A172 (cell line): ENCODE results near the gene NSUN5. TPM values are rescaled to one million over a fixed set of nuclear protein-coding genes. Genes with fewer than 3 reads are reported as not detected.
A peak's percentile ranks its signal among the peaks of the same experiment; 100 is the strongest.
"Not testable (repeated sequence)": the region's sequence is repeated elsewhere in the genome, so short reads cannot be mapped to it uniquely, and the experiment has no call there.

Experiments used
- DNase-seq: peaks from one replicate; pipeline ENCODE4 v3.0.0-alpha.2; 2015; ENCODE audit warnings: low spot score
- total RNA-seq: library from RNA; depleted of rRNA; stranded (reverse); fragments of >200 nt; shearing (Covaris generic); gene quantifications from 2 replicates; pipeline ENCODE4 v1.2.3, GENCODE V29; 2014; rRNA removed

The NSUN5 gene
- 9.4 and 11.6 TPM in 2 replicates for total RNA-seq

DNA sequence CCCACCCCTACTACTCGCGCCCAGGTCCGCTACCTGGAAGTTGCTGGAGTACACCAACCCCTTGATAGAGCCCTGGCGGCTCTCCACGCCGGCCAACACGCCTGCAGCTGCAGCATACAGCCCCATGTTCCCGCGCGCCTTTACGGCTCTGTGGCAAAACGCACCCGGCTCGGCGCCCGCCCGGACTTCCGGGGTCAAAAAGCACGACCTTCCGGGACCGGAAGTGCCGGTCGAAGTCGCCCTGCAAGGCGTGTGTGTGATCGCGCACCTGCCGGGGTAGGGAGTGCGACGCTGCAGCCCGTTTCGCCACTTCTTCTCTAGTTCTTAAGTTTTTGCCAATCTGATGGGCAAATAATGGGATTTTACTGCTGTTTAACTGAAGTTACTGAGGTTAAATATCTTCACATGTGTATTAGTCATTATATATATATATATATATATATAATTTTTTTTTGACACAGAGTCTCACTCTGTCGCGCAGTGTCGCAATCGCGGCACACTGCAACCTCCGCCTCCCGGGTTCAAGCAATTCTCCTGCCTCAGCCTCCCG is at the start of gene NSUN5:
TSS of gene NSUN5 (minus strand) at position 162 of the 550 bp plus-strand sequence. CDS start at position 126, 36 bp downstream.
- no peak for DNase-seq

DNA sequence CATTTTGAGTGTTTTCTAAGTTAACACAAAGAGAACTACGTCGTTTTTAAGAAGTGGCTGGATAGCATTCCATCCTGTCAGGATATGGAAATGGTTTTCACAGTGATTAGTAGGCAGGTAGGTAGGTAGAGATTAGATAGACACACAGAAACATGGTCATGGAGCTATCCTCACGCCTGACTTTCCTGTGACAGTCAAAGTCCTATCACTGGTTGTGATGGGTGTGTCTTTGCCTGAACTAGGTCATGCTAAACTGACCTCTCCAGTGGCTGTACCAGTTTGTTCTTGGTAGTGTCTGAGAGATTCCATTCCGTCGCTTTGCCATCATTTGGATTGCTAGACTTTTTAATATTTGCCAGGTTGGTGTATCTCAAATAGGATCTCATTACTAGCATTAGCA is 47.5 kb upstream of the NSUN5 start:
- DNase-seq, result no peak

DNA sequence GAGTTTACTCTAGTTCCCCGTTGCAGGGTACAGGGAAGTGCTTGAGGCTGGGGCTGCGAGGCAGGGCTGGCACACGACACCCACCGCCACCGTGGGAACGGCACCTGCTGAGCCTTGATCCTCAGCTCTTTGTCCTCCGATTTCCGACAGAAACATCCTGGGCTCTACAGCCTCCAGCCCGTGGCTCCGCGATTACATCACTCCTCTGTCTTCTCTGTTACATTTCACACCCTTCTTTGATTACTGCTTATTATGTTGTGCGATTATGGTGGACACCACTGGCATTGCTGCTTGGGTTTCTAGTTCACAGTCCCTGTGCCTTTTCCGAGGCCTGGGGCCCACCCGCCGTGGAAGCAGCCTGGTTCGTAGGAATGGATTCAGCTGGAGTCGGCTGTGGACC is 46.2 kb upstream of the NSUN5 start:
- no peak for DNase-seq

DNA sequence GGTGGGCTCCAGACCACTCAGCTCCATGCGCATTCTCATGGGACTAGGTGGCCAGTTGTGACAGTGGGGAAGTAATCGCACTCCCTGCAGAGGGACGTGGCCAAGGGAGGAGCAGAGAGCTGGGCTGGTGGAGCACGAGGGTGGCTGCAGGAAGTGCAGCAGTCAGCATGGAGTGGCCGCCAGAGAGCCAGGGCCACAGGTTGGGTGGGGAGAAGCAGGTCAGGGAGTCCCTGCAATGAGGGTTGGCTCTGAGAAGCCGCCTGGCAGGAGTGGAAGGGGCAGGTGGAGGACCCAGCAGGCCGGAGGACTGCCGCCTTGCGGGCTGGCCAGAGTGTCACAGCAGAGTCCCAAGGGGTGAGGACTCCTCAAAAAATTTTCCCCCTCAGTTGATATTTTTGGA is 45.6 kb upstream of the NSUN5 start:
- DNase-seq, result no peak

DNA sequence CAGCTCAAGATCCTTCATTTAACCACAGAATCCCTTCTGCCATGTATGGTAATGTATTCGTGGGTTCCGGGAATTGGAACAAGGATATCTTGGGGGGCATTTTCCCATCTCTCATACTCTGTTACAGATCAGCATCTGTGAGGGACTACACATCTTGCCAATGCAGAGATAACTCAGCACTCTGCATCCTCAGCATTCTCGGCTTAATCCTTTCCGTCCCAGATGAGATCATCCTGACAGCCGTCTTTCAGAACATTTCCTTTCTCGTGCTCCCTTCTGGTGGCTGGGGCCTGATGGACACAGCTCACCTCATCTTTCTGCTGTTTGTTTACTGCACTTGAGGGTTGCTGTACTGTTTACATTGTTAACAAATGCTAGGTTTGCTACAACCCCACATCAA is 44.6 kb upstream of the NSUN5 start:
- DNase-seq, result no peak

DNA sequence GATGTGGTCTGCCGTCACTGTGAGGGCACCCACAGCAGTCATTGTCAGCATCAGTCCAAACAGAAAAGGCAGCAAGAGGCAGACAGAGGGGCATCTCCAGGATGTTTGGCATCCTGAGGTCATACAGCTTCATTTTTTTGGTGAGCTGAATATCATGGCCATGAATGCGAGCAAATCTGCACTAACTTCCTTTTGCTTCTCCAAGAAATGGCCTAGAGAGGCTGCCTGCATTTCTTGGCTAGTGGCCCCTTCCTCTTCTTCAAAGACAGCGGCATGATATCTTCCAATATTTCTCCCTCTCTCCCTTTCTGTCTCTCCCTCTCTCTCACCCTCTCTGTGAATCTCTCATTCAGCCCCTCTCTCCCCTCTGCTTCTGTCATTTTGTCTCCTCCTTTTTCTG is 44.2 kb upstream of the NSUN5 start:
- no peak for DNase-seq

DNA sequence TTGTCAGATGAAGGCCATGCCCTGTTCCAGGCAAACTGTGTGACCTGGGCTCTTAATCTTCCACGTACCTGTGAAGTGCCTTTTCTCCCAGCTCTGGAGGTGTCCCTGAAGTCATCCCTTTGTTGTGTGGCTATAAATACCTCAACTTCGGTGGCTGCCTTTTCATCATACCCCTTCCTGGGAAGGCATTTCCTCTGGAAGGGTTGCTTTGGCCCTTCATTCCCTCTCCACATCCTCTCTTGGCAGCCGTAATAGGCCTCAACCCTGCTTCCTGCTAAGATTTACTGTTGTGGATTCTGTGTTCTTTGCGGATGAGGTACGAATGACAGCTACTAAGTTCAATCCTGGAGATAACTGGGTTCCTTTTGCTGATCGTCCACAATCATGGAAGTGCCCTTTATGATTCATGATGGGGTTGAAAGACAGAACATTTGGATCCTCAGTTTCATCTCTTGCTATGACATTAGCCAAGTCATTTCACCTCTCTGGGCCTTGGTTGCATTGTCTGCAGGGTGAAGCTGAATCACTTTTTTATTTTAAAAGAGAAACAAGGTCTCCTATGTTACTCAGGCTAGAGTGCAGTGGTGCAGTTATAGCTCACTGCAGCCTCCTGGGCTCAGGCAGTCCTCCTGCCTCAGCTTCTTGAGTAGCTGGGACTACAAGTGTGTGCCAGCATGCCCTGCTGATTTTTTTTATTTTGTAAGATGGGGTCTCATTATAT is 43.0 kb upstream of the NSUN5 start:
- peak; percentile 44 for DNase-seq

DNA sequence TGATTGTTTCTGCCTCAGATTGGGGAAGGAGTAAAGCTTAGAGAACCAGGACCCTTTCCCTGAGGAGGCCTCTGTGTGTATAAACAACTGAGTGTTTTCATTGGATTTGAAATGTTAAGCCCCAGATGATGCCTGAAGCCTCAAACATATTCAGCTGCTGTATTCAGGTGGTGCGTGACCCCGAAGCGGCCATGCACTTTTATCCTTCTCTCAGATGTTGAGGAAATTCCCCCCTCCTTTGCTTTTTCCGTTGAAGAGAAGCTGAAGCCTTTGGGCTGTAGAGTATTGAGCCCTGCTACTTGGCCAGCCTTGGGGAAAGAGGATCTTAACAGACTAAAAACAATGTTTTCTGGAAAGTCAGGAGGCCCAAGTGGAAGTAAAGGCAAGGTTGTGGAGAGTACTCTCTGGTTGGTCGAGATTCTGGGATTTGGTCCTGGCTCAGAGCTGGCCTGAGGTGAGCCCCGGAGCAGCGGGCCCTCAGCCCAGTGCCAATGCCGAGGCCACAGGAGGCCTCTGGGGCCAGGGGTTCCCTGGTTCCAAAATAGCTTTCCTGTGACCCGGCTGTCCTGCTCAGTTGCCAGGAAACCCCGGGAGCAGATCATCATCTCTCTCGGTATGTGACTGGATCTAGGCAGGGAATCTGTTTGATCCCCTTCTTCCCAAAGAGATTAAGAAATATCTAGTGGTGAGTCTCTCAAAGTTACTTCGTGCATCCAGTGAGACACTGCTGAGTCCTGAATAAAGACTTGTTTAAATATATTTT is 41.9 kb upstream of the NSUN5 start:
- no peak for DNase-seq

DNA sequence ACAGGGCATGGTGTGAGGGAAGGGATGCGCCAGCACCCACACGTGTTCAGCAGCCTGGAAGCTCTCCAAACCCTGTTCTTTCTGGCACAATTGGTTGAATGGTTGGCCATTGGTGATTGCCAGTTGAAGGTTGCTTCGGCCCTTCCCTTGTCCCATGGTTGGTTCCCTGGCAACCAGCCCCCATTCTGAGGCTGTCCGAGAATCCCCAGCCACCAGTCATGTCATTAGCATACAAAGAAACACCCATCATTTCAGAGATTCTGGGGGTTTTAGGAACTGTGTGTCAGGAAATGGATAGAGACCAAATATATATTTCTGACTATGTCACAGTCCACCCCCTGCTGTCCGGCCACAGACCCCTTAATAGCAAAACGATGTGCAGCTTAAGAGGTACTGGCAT is 41.1 kb upstream of the NSUN5 start:
- no peak for DNase-seq

DNA sequence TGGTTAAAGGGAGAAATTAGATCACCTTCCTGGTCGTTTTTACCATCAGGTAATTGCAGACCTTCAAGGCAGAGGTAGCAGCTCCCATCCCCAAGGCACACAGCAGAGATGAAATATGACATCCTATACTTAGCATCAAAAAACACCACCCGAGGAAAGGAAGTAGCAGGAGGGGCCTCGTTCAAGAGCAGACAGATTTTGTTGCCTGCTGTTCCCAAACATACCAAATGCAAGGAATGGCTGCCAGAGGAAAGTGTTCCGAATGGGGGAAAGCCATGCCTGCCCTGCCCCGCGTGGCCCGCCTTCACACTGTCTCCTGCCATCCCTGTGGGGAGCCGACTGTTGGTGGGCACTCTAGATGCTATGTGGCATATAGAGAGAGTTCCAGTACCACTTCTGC is 37.3 kb upstream of the NSUN5 start:
- no peak for DNase-seq

DNA sequence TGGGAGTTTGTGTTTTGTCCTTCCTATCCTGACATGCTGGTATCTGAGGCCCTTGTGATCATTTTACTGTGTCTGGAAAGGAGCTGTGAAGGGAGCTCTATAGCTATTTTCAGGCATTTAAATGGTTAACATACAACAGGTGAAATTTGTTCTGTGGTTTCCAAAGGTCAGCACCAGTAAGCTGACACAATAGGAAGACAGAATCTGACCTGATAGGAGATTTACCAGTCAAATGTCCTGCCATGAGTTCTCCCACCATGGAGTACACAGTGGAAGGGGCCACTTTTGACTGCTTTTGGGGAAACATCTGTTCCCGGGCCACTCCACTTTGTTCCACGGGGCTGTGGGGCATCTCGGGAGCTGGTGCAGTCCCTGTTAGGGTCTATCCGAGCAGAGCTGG is 36.9 kb upstream of the NSUN5 start:
- DNase-seq, result no peak

DNA sequence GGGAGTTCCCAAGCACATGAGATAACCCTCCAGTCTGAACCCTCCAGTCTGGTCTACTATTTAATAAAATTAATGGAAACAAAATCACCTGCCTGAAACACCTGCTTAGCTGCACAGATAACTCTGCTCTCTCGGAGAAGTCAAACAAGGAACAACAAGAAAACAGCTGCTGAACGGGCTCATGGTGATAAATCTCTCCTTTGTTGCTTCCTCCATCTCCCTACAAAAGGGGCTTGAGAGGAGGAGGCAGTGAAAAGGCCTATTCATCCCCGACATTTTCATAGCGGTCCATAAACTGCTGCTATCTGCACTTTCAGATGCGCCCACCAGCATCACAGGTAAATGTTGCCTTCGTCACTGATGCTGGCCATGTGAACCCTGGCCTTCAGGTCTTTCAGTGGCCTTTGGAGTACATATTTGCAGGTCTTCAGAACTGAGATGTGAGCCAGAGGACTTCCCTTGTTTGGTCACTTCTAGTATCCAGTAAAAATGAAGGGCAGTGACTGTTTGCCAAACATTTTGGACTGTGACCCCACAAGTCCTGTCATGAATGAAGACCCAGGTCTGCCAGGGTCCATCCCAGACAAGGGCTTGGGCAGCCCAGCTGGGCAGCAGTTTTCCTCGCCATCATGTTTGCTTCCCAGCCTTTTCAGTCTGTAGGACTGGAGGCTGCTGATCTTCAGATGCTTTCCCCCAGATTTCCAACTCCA is 35.2 kb upstream of the NSUN5 start:
- DNase-seq, result no peak

DNA sequence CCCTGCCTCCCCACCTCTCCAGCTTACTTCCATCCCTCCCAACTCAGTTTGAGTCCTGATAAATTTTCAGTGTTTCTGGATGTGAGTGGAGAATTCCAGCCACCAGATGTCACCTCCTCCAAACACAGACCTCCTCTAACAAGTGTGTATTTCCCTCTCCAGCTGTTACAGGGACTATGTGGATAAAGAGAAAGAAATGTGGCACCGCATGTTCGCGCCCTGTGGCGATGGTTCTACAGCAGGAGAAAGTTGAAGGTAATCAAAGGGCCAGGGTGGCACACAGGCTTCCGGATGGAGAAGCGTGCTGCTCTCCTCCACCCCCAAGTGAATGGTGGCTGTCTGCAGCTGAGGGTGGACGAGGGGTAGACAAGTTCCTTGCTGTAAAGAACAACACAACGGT is 34.0 kb upstream of the NSUN5 start:
- peak; percentile 60 for DNase-seq

DNA sequence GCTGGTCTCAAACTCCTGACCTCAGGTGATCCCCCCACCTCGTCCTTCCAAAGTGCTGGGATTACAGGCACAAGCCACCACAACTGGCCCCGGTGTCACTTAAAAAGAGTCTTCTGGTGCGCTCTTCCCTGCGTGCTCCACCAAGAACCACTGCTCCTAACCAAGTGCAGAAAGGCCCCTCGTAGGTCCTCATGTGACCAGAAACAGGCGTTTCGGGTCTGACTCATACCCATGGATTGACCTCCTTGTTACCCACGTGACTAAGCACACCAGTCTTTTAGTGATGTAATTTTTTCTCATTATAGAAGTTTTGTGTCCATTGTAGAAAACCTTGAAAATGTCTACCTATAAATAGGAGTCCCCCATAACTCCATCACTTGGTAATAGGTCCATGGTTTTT is 33.3 kb upstream of the NSUN5 start:
- peak; percentile 90 for DNase-seq

DNA sequence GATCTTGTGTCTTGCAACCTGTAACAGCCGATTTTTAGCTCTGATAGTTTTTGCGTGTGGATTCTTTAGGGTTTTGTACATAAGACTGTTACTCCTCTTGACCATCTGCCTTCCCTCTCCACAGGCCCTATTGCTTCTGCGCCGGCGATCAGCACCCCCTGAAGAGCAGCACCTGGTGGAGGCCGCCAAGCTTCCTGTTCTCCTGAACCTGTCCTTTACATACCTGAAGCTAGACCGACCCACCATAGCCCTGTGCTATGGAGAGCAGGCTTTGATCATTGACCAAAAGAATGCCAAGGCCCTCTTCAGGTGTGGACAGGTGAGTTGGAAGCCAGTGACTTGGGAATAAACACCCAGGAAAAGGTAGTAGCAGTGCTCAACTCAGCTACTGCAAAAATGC is 31.9 kb upstream of the NSUN5 start:
- DNase-seq, result no peak

DNA sequence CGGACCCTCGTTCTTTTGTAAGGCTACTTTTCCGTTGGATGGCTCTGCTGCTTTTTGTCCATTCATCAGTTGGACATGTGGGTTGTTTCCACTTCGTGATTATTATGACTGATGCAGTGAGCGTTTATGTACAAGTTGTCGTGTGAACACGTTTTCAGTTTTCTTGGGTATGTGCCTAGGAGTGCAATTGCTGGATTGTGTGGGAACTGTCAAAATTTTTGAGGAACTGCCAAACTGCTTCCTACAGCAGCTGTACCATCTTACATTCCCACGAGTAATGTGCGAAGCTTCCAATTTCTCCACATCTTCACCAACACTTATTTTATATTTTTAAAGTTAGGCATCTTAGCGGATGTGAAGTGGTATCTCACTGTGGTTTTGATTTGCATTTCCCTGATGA is 29.7 kb upstream of the NSUN5 start:
- DNase-seq, result no peak

DNA sequence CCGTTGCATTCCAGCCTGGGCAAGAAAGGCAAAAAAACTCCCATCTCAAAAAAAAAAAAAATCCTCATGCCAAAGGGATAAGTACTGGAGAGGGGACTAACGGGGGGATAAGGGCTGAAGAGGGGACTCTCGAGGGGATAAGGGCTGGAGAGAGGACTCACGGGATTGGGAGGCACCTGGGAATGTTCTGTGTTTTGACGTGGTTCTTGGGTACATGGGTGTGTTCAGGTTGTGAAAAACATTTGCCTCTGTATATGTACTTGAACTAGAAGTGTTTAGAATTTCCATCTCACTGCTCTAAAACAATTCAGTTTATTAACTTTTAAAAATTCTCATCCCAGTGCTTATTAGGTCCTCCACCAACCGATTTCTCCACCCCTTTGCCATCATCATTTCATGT is 23.8 kb upstream of the NSUN5 start:
- no peak for DNase-seq

DNA sequence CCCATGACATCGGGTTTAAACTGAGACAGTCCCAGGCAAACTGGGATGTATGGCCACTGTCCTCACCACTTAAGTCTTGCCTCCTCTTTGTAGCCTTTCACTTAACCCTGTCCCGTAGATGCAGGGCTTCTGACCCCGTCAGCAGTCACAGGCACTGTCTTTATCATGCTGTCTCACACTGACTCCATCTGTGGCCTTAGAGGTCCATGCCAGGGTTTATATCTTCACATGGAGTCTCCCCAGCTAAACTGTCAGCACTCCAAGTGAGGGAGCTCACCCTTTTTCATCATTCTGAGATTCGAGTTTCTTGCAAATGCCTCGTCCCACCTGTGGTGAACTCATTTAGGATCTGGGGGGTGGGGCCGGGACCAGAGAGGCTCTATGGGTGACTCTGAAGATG is 22.1 kb upstream of the NSUN5 start:
- DNase-seq, result no peak

DNA sequence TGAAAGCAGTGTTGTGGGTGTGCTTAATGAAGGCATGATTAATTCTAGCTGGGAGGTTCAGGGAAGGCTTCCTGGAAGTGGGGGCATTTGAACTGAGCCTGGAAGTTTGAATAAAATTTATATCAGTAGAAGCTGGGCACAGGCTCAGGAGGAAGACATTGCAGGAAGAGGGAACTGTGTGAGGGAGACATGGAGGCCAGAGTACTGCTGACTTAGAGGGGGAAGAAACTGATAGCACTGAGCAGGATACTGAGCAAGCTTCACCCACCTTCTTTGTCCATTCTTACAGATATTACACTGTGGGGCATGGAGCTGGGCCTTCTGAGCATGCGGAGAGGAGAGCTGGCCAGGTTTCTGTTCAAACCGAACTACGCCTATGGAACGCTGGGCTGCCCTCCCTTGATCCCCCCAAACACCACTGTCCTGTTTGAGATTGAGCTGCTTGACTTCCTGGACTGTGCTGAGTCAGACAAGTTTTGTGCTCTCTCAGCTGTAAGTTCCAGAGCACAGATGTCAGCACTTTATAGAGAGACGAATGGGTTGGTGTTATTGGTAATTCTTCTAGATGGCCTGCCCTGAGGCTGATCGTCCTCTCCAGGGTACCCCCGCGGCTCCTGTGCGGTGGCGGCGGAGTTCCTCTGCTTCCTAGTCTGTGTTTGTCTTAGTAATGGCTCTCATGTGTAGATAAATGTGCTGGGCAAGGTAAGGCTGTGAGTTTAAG is 21.4 kb upstream of the NSUN5 start:
- no peak for DNase-seq

DNA sequence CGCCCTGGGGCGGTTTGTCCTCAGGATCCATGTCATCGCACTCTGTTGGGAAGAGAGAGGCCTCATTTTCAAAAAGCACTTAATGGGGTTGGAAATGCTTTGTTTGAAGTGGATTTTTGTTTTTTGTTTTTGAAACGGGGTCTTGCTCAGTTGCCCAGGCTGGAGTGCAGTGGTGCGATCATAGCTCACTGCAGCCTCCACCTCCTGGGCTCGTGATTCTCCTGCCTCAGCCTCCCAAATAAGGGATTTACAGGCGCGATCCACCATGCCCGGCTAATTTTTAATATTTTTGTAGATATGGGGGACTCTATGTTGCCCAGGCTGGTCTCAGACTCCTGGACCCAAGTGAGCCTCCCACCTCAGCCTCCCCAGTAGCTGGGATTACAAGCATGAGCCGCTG is 20.1 kb upstream of the NSUN5 start:
- DNase-seq, result no peak

DNA sequence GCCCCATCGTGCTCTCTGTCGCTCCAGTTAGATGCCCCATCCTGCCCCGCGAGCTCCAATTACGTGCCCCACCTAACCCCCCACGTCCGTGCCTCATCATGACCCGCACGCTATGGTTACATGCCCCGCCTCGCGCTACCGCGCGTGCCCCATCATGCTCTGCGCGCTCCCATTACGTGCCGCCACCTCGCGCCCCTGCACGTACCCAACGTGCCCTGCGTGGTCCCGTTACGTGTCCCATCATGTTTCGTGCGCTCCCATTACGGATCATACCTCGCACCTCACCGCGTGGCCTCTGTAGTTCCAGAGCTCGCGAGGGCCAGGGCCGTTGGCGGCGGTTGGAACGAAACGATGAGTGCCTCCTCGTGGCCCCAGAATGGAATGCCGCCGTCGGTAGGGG is 19.3 kb upstream of the NSUN5 start, which contains the start of the genes FKBP6 and TRIM50:
TSS of gene FKBP6 (plus strand) at position 240 of the 400 bp plus-strand sequence. CDS start 268 bp downstream, outside the sequence.
TSS of gene TRIM50 (minus strand) at position 161 of the 400 bp plus-strand sequence. CDS start 3,295 bp downstream, outside the sequence.
- not testable (repeated sequence) for DNase-seq
